ENCODE data around the gene MT3.

The MT3 gene

GRCh38 chr16:56559109-56559508, 30.2 kb upstream of the MT3 start:
- no peak overlapping the region for H3K4me3 ChIP-seq (replicated peaks; ENCODE audit: low read depth, low read length)
- H3K27me3 ChIP-seq (replicated peaks; ENCODE audit: control insufficient read depth, insufficient read depth, low read length), result no peaks in the 10 kb centered on the region; the same call in none of the 2 replicates
- no peaks in the 10 kb centered on the region for H3K36me3 ChIP-seq (ENCODE audit: control insufficient read depth, insufficient read depth, low read length)
- no peak for TF ChIP-seq CTCF (IDR thresholded peaks at IDR 0.05; ENCODE audit: insufficient read depth, low read length, poor library complexity, severe bottlenecking)
- no peak for DNase-seq (ENCODE audit: extremely low read depth, insufficient read length)

- no peaks in the 10 kb centered on the region; the same call in none of the 2 replicates for H3K27me3 ChIP-seq (replicated peaks; ENCODE audit: control insufficient read depth, insufficient read depth, low read length)
- H3K36me3 ChIP-seq (ENCODE audit: control insufficient read depth, insufficient read depth, low read length), result no peaks in the 10 kb centered on the region
- no peak for TF ChIP-seq CTCF (IDR thresholded peaks at IDR 0.05; ENCODE audit: insufficient read depth, low read length, poor library complexity, severe bottlenecking)
- no peak for DNase-seq (ENCODE audit: extremely low read depth, insufficient read length)
- no peak overlapping the region for H3K4me3 ChIP-seq (replicated peaks; ENCODE audit: low read depth, low read length)
Observed at GRCh38 chr16:56560447-56560846, 28.9 kb upstream of the MT3 start.

- no peak for TF ChIP-seq CTCF (IDR thresholded peaks at IDR 0.05; ENCODE audit: insufficient read depth, low read length, poor library complexity, severe bottlenecking)
Observed at GRCh38 chr16:56561126-56561525, 28.2 kb upstream of the MT3 start.

GRCh38 chr16:56564793-56565477, 24.4 kb upstream of the MT3 start, which contains the start of gene MT4:
MT4 (plus strand) TSS chr16:56565073; CDS start chr16:56565129, 56 bp downstream.
- Histone ChIP-seq H3K4me3 (replicated peaks; ENCODE audit: low read depth, low read length) (no peak within 1 kb of the TSS), H3K27me3 (replicated peaks; ENCODE audit: control insufficient read depth, insufficient read depth, low read length) (no peaks in the 10 kb centered on the region), H3K36me3 (ENCODE audit: control insufficient read depth, insufficient read depth, low read length) (no peaks in the 10 kb centered on the region)
- DNase-seq (ENCODE audit: extremely low read depth, insufficient read length), result no peak
- TF ChIP-seq CTCF (IDR thresholded peaks at IDR 0.05; ENCODE audit: insufficient read depth, low read length, poor library complexity, severe bottlenecking), result no peak

More at GRCh38 chr16:56561126-56561525, 28.2 kb upstream of the MT3 start:
- Histone ChIP-seq H3K27me3 (replicated peaks; ENCODE audit: control insufficient read depth, insufficient read depth, low read length) (no peaks in the 10 kb centered on the region; the same call in none of the 2 replicates), H3K36me3 (ENCODE audit: control insufficient read depth, insufficient read depth, low read length) (no peaks in the 10 kb centered on the region), H3K4me3 (replicated peaks; ENCODE audit: low read depth, low read length) (no peak overlapping the region)
- no peak for DNase-seq (ENCODE audit: extremely low read depth, insufficient read length)

- no peak for DNase-seq (ENCODE audit: extremely low read depth, insufficient read length)
- Histone ChIP-seq H3K4me3 (replicated peaks; ENCODE audit: low read depth, low read length) (no peak overlapping the region), H3K27me3 (replicated peaks; ENCODE audit: control insufficient read depth, insufficient read depth, low read length) (no peaks in the 10 kb centered on the region), H3K36me3 (ENCODE audit: control insufficient read depth, insufficient read depth, low read length) (no peaks in the 10 kb centered on the region)
- TF ChIP-seq CTCF (IDR thresholded peaks at IDR 0.05; ENCODE audit: insufficient read depth, low read length, poor library complexity, severe bottlenecking), result no peak
Observed at GRCh38 chr16:56569971-56570370, 19.4 kb upstream of the MT3 start.

All from GM06990 (cell line).